Lung (tissue), 12 donors: ENCODE data around the gene NHS. TPM values are rescaled to one million over a fixed set of nuclear protein-coding genes. Genes with fewer than 3 reads are reported as not detected.

ENCODE experiments used
- ATAC-seq: fragments of 200-7000 bp; cut with Tn5 transposase; one replicate; pipeline ENCODE4 v1.9.1; 2020; ENCODE audit warnings: moderate number of reproducible peaks; ENCODE audit not compliant: insufficient read depth, low FRiP score
- DNase-seq, 3 donors: peaks; one replicate each; pipeline ENCODE4 v3.0.0-alpha.2; 2013 to 2017
- H3K27ac ChIP-seq, 2 donors: one replicate each; pipeline ENCODE4 v1.5.1; 2013; ENCODE audit warnings: mild to moderate bottlenecking in 2 of 2, moderate library complexity in 2 of 2, control low read depth in 1 of 2, inconsistent platforms in 1 of 2, low read depth in 1 of 2, low read length in 1 of 2
- H3K27me3 ChIP-seq, 3 donors: one replicate each; pipeline ENCODE4 v1.5.1; 2013; ENCODE audit warnings: low read length in 2 of 3; ENCODE audit not compliant: control insufficient read depth in 3 of 3, insufficient read depth in 3 of 3
- H3K36me3 ChIP-seq, 4 donors: one replicate each; pipeline ENCODE4 v1.5.1; 2013; ENCODE audit warnings: low read length in 4 of 4, mild to moderate bottlenecking in 1 of 4, moderate library complexity in 1 of 4; ENCODE audit not compliant: control insufficient read depth in 4 of 4, insufficient read depth in 4 of 4
- H3K4me1 ChIP-seq, 5 donors: one replicate each; pipeline ENCODE4 v1.5.1; 2013; ENCODE audit warnings: low read length in 5 of 5, mild to moderate bottlenecking in 2 of 5, moderate library complexity in 1 of 5; ENCODE audit not compliant: control insufficient read depth in 5 of 5, insufficient read depth in 5 of 5
- H3K4me3 ChIP-seq: one replicate; pipeline ENCODE4 v1.5.1; 2013; ENCODE audit warnings: mild to moderate bottlenecking, control low read depth, moderate library complexity
- H3K9ac ChIP-seq, 2 donors: one replicate each; pipeline ENCODE4 v1.5.1; 2013; ENCODE audit warnings: low read length in 2 of 2, control low read depth in 1 of 2; ENCODE audit not compliant: insufficient read depth in 1 of 2
- H3K9me3 ChIP-seq, 4 donors: one replicate each; pipeline ENCODE4 v1.5.1; 2013; ENCODE audit warnings: low read length in 3 of 4, mild to moderate bottlenecking in 1 of 4, moderate library complexity in 1 of 4; ENCODE audit not compliant: control insufficient read depth in 4 of 4, insufficient read depth in 3 of 4
- WGBS, 2 donors: extraction: QIAGEN DNeasy Blood & Tissue Kit; methylation state at CpG; one replicate each; pipeline ENCODE4 v1.1.7; 2013; 5-methylcytosine and 5-hydroxymethylcytosine counted together
- polyA plus RNA-seq, 2 donors: library from polyadenylated mRNA; stranded (reverse); fragments of 200-250 nt; gene quantifications; one replicate each; pipeline ENCODE4 v1.2.1, GENCODE V29; 2013
- total RNA-seq, 2 donors: library from RNA; depleted of rRNA in 1 of 2; stranded (reverse); fragments of >200 nt in 1 of 2; gene quantifications; one replicate each; pipeline ENCODE4 v1.2.1, GENCODE V29; 2014 to 2021
- TF ChIP-seq, protein P1 (sequence below): IDR thresholded peaks from 2 replicates; pipeline ENCODE4 v1.5.1; 2012; ENCODE audit warnings: mild to moderate bottlenecking; ENCODE audit errors: control extremely low read depth, extremely low read depth
- donor health status: control.
- donor health status: control.
- donor health status: Bipolar disorder and iron deficiency.
- donor health status: healthy.
- donor health status: DM: yes; HTN: yes; CAD: no.

The NHS gene
- total and polyA plus RNA-seq, 4 donors, result 0.46 to 2.0 (median 1.4) TPM

DNA sequence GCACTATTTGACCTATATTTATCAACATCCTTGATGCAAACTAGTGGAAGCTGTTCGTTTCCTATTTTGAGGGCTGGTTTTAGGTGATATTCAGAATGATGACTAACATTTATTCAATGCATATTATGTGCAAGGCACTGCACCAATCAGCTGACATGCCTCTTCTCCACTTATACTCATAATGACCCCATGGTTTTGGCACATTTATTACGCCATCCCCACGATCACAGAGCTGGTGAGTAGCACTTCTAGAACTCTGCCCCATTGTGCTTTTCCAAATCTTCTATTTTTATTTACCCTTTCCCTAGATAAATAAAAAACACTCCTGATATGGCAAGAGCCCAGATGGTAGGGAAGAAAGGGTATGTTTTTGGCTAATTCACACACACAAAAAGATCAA lies 375.4 kb downstream of the NHS start:
- DNase-seq, result no peak
- H3K4me3 ChIP-seq, result no peak overlapping the region
- TF ChIP-seq, protein P1, sequence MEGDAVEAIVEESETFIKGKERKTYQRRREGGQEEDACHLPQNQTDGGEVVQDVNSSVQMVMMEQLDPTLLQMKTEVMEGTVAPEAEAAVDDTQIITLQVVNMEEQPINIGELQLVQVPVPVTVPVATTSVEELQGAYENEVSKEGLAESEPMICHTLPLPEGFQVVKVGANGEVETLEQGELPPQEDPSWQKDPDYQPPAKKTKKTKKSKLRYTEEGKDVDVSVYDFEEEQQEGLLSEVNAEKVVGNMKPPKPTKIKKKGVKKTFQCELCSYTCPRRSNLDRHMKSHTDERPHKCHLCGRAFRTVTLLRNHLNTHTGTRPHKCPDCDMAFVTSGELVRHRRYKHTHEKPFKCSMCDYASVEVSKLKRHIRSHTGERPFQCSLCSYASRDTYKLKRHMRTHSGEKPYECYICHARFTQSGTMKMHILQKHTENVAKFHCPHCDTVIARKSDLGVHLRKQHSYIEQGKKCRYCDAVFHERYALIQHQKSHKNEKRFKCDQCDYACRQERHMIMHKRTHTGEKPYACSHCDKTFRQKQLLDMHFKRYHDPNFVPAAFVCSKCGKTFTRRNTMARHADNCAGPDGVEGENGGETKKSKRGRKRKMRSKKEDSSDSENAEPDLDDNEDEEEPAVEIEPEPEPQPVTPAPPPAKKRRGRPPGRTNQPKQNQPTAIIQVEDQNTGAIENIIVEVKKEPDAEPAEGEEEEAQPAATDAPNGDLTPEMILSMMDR, result no peak
- peaks cover 0 to 3% (median 0%) of the 10 kb centered on the region in 5 donors for H3K4me1 ChIP-seq
- no peaks in the 10 kb centered on the region for H3K9me3 ChIP-seq
- no peak for ATAC-seq
- H3K9ac ChIP-seq, result no peak overlapping the region
- no peaks in the 10 kb centered on the region for H3K36me3 ChIP-seq
- H3K27me3 ChIP-seq, result peaks cover 0 to 42% (median 22%) of the 10 kb centered on the region in 3 donors
- 67 to 72% methylated on average over 3 of the region's 3 CpGs for WGBS, 2 donors
- no peak overlapping the region for H3K27ac ChIP-seq

DNA sequence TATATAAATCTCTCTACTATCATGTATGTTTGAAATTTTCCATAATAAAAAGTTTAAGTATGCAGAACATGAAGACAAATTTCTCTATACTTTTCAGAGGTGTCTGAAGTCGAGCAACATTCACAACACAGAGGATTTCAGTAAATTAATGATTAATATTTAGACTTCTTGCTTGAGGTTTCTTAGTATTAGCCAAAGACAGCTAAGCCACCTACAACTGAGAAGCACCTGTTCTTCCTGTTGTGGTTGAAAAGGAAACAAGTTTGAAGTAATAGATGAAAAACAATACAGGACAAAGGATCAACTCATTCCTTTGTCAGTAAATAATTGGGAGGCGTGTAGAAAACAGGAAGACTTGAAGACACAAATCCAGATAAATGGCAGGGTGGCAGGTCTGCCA lies 383.4 kb downstream of the NHS start:
- peaks cover 0 to 29% (median 11%) of the 10 kb centered on the region in 3 donors for H3K27me3 ChIP-seq
- 49 to 81% methylated on average over 2 of the region's 2 CpGs for WGBS, 2 donors
- H3K27ac ChIP-seq, result no peak overlapping the region
- DNase-seq (no peak), ATAC-seq (no peak)
- no peaks in the 10 kb centered on the region for H3K4me1 ChIP-seq
- no peak overlapping the region for H3K4me3 ChIP-seq
- TF ChIP-seq, protein P1, result no peak
- no peak overlapping the region for H3K9ac ChIP-seq
- H3K9me3 ChIP-seq, result peaks cover 0 to 1% (median 0%) of the 10 kb centered on the region in 4 donors
- H3K36me3 ChIP-seq, result no peaks in the 10 kb centered on the region

DNA sequence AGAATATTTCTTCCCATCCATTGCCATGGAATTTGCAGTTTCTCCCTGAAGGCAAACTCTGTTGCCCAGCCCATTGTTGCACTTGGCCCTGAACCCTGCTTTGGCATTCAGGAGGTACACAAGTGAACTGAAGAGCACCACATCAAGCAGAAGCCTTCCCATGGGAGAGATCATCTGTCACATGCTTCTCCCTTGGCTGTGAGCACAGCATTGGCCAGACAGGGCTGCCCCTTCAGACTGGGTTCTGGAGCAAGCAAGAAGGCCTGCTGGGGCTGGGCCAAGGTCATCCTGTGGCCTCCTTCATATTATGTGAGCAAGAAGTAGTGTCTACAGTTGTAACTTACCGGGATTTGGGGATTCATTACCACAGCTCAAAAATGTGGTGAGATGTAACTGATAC lies 385.0 kb downstream of the NHS start:
- H3K4me3 ChIP-seq, result no peak overlapping the region
- no peak overlapping the region for H3K9ac ChIP-seq
- H3K36me3 ChIP-seq, result no peaks in the 10 kb centered on the region
- H3K4me1 ChIP-seq, result no peaks in the 10 kb centered on the region
- peaks cover 0 to 32% (median 13%) of the 10 kb centered on the region in 3 donors for H3K27me3 ChIP-seq
- no peak overlapping the region for H3K27ac ChIP-seq
- H3K9me3 ChIP-seq, result peaks cover 0 to 1% (median 0%) of the 10 kb centered on the region in 4 donors
- ATAC-seq, result no peak
- DNase-seq, result no peak
- TF ChIP-seq, protein P1, result no peak
- WGBS, 2 donors, result 86 to 90% methylated on average over 1 of the region's 1 CpG

DNA sequence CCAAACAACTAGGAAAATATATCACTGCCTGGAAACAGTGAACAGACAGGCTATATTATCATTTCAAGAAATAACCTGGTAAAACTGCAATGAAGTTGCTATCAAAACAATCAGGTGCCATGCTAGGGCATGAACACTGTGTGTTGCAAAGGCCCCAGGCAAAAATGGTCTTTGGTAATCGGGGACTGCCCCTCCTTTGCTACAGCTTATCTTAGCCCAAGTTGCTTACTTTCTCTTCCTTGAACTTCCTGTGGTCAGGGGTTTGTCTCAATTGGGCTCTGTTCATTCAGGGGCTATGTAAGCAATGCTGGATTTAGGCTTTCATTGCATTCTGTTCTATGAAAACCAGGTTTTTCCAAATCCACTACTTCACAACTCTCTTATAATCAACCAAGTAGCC lies 392.7 kb downstream of the NHS start:
- DNase-seq, result no peak
- no peak for ATAC-seq
- H3K4me3 ChIP-seq, result no peak overlapping the region
- H3K27ac ChIP-seq, result no peak overlapping the region
- H3K27me3 ChIP-seq, result peaks cover 0 to 63% (median 43%) of the 10 kb centered on the region in 3 donors
- peaks cover 0 to 4% (median 0%) of the 10 kb centered on the region in 4 donors for H3K9me3 ChIP-seq
- 0 to 34% methylated on average over 1 of the region's 1 CpG for WGBS, 2 donors
- no peaks in the 10 kb centered on the region for H3K36me3 ChIP-seq
- TF ChIP-seq, protein P1, result no peak
- no peak overlapping the region for H3K9ac ChIP-seq
- no peaks in the 10 kb centered on the region for H3K4me1 ChIP-seq
